Right atrium auricular region (tissue), 2 donors: ENCODE data around the gene FAM240A. TPM values are rescaled to one million over a fixed set of nuclear protein-coding genes. Genes with fewer than 3 reads are reported as not detected.

Experiments
- DNase-seq: peaks from one replicate; pipeline ENCODE4 v3.0.0-alpha.2; 2019; ENCODE audit warnings: low spot score
- H3K27ac ChIP-seq, 2 donors: fragments of 200-600 bp; sonication (generic); 1 replicate in 1 of 2; 2 replicates in 1 of 2; pipeline ENCODE4 v1.5.1; 2016 to 2019
- H3K27me3 ChIP-seq, 2 donors: fragments of 200-600 bp; sonication (generic); one replicate each; pipeline versions ENCODE4 v1.5.1 to v1.6.0; 2017 to 2019
- H3K36me3 ChIP-seq: fragments of 200-600 bp; sonication (generic); one replicate; pipeline ENCODE4 v1.5.1; 2016
- H3K4me1 ChIP-seq, 2 donors: fragments of 200-600 bp; sonication (generic); one replicate each; pipeline versions ENCODE4 v1.5.1 to v1.6.0; 2017 to 2019
- H3K4me3 ChIP-seq, 2 donors: fragments of 200-600 bp; sonication (generic); 1 replicate in 1 of 2; 2 replicates in 1 of 2; pipeline ENCODE4 v1.5.1; 2017 to 2019; ENCODE audit warnings: mild to moderate bottlenecking in 1 of 2, moderate library complexity in 1 of 2
- H3K9me3 ChIP-seq, 2 donors: fragments of 200-600 bp; sonication (generic); one replicate each; pipeline ENCODE4 v1.5.1; 2019
- CTCF ChIP-seq, 2 donors: fragments of 200-600 bp; sonication (generic); IDR thresholded peaks; one replicate each; pipeline ENCODE4 v1.5.1; 2019; ENCODE audit warnings: antibody characterized with exemption in 2 of 2
- total RNA-seq, 2 donors: library from RNA; depleted of rRNA; stranded (reverse); fragments of >200 nt; gene quantifications; one replicate each; pipeline ENCODE4 v1.1.0, GENCODE V29; 2016

FAM240A gene
- total RNA-seq, 2 donors from 2014 or later, result not detected

GRCh38 chr3:46632792-46633191 is 20.5 kb downstream of the FAM240A start:
- H3K27me3 ChIP-seq, result no peaks in the 10 kb centered on the region
- no peak for DNase-seq
- H3K27ac ChIP-seq, result no peak overlapping the region
- no peaks in the 10 kb centered on the region for H3K36me3 ChIP-seq
- H3K9me3 ChIP-seq, result no peaks in the 10 kb centered on the region
- peaks cover 0 to 13% of the 10 kb centered on the region in 2 donors for H3K4me1 ChIP-seq
- no peak for TF ChIP-seq CTCF (IDR thresholded peaks at IDR 0.05)
- no peak overlapping the region for H3K4me3 ChIP-seq

GRCh38 chr3:46634856-46635255 is 22.5 kb downstream of the FAM240A start:
- no peak for DNase-seq
- no peak for TF ChIP-seq CTCF (IDR thresholded peaks at IDR 0.05)

GRCh38 chr3:46639221-46639620 is 26.9 kb downstream of the FAM240A start:
- no peak for TF ChIP-seq CTCF (IDR thresholded peaks at IDR 0.05)
- no peak for DNase-seq
- H3K4me3 ChIP-seq, result no peak overlapping the region
- no peaks in the 10 kb centered on the region for H3K4me1 ChIP-seq
- H3K27me3 ChIP-seq, result no peaks in the 10 kb centered on the region
- H3K9me3 ChIP-seq, result peaks cover 0 to 15% of the 10 kb centered on the region in 2 donors
- H3K27ac ChIP-seq, result no peak overlapping the region
- no peaks in the 10 kb centered on the region for H3K36me3 ChIP-seq

More at GRCh38 chr3:46634856-46635255, 22.5 kb downstream of the FAM240A start:
- Histone ChIP-seq H3K27ac (no peak overlapping the region), H3K4me1 (peaks cover 0 to 5% of the 10 kb centered on the region in 2 donors), H3K4me3 (no peak overlapping the region), H3K27me3 (no peaks in the 10 kb centered on the region), H3K36me3 (no peaks in the 10 kb centered on the region), H3K9me3 (peaks cover 0 to under 1% of the 10 kb centered on the region in 2 donors)

GRCh38 chr3:46640927-46641326 is 28.6 kb downstream of the FAM240A start:
- H3K36me3 ChIP-seq, result no peaks in the 10 kb centered on the region
- peaks cover 0 to 15% of the 10 kb centered on the region in 2 donors for H3K9me3 ChIP-seq
- no peak for TF ChIP-seq CTCF (IDR thresholded peaks at IDR 0.05)
- H3K4me1 ChIP-seq, result no peaks in the 10 kb centered on the region
- DNase-seq, result no peak
- no peaks in the 10 kb centered on the region for H3K27me3 ChIP-seq
- no peak overlapping the region for H3K4me3 ChIP-seq
- H3K27ac ChIP-seq, result no peak overlapping the region

GRCh38 chr3:46642971-46643370 is 30.6 kb downstream of the FAM240A start:
- no peak overlapping the region for H3K4me3 ChIP-seq
- no peaks in the 10 kb centered on the region for H3K36me3 ChIP-seq
- DNase-seq, result no peak
- no peak overlapping the region for H3K27ac ChIP-seq
- H3K9me3 ChIP-seq, result peaks cover 0 to 15% of the 10 kb centered on the region in 2 donors
- H3K27me3 ChIP-seq, result no peaks in the 10 kb centered on the region
- H3K4me1 ChIP-seq, result no peaks in the 10 kb centered on the region
- TF ChIP-seq CTCF (IDR thresholded peaks at IDR 0.05), result no peak

GRCh38 chr3:46643701-46644100 is 31.4 kb downstream of the FAM240A start:
- no peak overlapping the region for H3K27ac ChIP-seq
- H3K4me3 ChIP-seq, result no peak overlapping the region
- no peaks in the 10 kb centered on the region for H3K27me3 ChIP-seq
- DNase-seq, result no peak
- no peak for TF ChIP-seq CTCF (IDR thresholded peaks at IDR 0.05)
- no peaks in the 10 kb centered on the region for H3K36me3 ChIP-seq
- no peaks in the 10 kb centered on the region for H3K4me1 ChIP-seq
- H3K9me3 ChIP-seq, result peaks cover 0 to 15% of the 10 kb centered on the region in 2 donors
